Breast epithelium (tissue), 3 donors: Measurements from ENCODE around the gene DDX42.
A peak's percentile ranks its signal among the peaks of the same experiment; 100 is the strongest.

Source experiments
- CTCF ChIP-seq, 3 donors: fragments of 450-650 bp; IDR thresholded peaks; one replicate each; pipeline ENCODE4 v1.5.1; 2016 to 2017; ENCODE audit warnings: antibody characterized with exemption in 3 of 3, mild to moderate bottlenecking in 3 of 3, moderate library complexity in 3 of 3
- POLR2A ChIP-seq: fragments of 450-650 bp; IDR thresholded peaks from one replicate; pipeline ENCODE4 v1.6.1; 2016; ENCODE audit warnings: antibody characterized with exemption, mild to moderate bottlenecking, moderate library complexity
- POLR2AphosphoS5 ChIP-seq, 3 donors: sonication (generic); formaldehyde crosslinking; IDR thresholded peaks; one replicate each; pipeline ENCODE4 v1.6.1; 2017; ENCODE audit warnings: antibody characterized with exemption in 3 of 3

- TF ChIP-seq CTCF (IDR thresholded peaks at IDR 0.05) (peak in 1 of 3 donors; percentile 12), POLR2A (peak; percentile 13), POLR2AphosphoS5 (IDR thresholded peaks at IDR 0.05) (peak; percentile 64 to 75 (median 65))
Measured at GRCh38 chr17:63842540-63843386, 68.8 kb downstream of the DDX42 start, which contains the start of gene SMARCD2.
